Thyroid gland (tissue), 4 donors: ENCODE results near the gene ABCA2. TPM values are rescaled to one million over a fixed set of nuclear protein-coding genes. Genes with fewer than 3 reads are reported as not detected.

ENCODE experiments used
- DNase-seq, 2 donors: peaks; one replicate each; pipeline ENCODE4 v3.0.0-alpha.2; 2019
- H3K27ac ChIP-seq, 3 donors: fragments of 200-600 bp; sonication (generic); 1 replicate in 2 of 3; 2 replicates in 1 of 3; pipeline ENCODE4 v1.5.1; 2016 to 2019; ENCODE audit warnings: mild to moderate bottlenecking in 1 of 3, moderate library complexity in 1 of 3
- H3K27me3 ChIP-seq: fragments of 200-600 bp; sonication (generic); one replicate; pipeline ENCODE4 v1.5.1; 2019
- H3K36me3 ChIP-seq, 2 donors: fragments of 200-600 bp; sonication (generic); one replicate each; pipeline ENCODE4 v1.5.1; 2016 to 2019
- H3K4me1 ChIP-seq, 2 donors: fragments of 200-600 bp; sonication (generic); one replicate each; pipeline ENCODE4 v1.5.1; 2017 to 2019
- H3K4me3 ChIP-seq, 3 donors: fragments of 200-600 bp; sonication (generic); replicated peaks in 1 of 3; 1 replicate in 2 of 3; 2 replicates in 1 of 3; pipeline ENCODE4 v1.5.1; 2016; ENCODE audit warnings: mild to moderate bottlenecking in 1 of 3
- H3K9me3 ChIP-seq: fragments of 200-600 bp; sonication (generic); one replicate; pipeline ENCODE4 v1.5.1; 2017
- POLR2A ChIP-seq, 2 donors: fragments of 450-650 bp; IDR thresholded peaks; one replicate each; pipeline ENCODE4 v1.6.1; 2017; ENCODE audit warnings: antibody characterized with exemption in 2 of 2, mild to moderate bottlenecking in 2 of 2, moderate library complexity in 1 of 2
- WGBS, 2 donors: methylation state at CpG; one replicate each; pipeline ENCODE4 v1.1.5; 2017; 5-methylcytosine and 5-hydroxymethylcytosine counted together
- intact Hi-C: fragments of 100-400 bp; cut with DNase I; formaldehyde crosslinking; loops from one replicate; pipeline ENCODE4 v1.15.1; 2023
- total RNA-seq, 4 donors: library from RNA; depleted of rRNA; stranded (reverse); fragments of >200 nt; gene quantifications; one replicate each; pipeline ENCODE4 v1.2.3, GENCODE V29; 2016
- TF ChIP-seq, protein P1 (sequence below), 6 experiments: fragments of 200-600 bp in 3 of 6; fragments of 450-650 bp in 3 of 6; sonication (generic) in 3 of 6; IDR thresholded peaks; one replicate each; pipeline ENCODE4 v1.5.1; 2016 to 2019; ENCODE audit warnings: antibody characterized with exemption in 6 of 6, mild to moderate bottlenecking in 2 of 6, inconsistent platforms in 1 of 6, moderate library complexity in 1 of 6

The ABCA2 gene
- total RNA-seq, 4 donors from 2014 or later: 36.8 to 59.7 (median 50.2) TPM

DNA sequence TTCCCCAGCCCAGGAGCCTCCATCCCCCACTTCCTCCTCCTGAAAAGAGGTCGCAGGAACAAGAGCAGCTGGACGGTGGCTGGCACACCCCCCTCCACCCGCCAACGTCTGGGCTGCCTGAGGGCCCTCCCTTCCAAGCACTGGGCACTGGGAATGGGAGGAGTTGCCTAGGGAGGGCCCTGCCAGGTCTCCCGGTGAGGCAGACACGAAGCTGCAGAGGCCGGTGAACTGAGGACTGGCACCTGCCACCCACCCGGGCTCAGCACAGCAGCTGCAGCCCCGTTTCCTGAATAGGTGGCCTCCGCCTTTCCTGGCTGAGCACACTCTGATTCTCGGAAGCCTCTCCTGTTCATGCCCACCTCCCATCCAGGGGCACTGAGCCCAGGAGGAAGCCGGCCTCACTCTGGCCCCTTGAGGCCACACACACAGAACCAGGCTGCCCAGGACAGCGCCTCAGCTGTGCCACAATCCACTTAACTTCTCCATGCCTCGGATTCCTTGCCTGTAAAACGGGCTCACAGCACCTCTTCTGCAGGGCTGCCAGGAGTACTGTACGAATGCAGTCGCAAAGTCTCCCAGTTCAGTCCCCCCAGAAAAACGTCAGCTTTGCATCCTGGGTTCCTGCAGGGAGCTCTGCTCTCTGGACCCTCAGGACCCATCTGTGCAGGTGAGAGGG is 16.6 kb upstream of the ABCA2 start:
- Histone ChIP-seq H3K27me3 (peaks cover 20% of the 10 kb centered on the region), H3K36me3 (peaks cover 0 to 3% of the 10 kb centered on the region in 2 donors), H3K27ac (peak overlapping the region in 1 of 3 donors; percentile 48), H3K4me3 (peak overlapping the region in 1 of 3 donors; percentile 37), H3K9me3 (no peaks in the 10 kb centered on the region), H3K4me1 (peaks cover 6 to 19% of the 10 kb centered on the region in 2 donors)
- TF ChIP-seq POLR2A (IDR thresholded peaks at IDR 0.05): no peak
- TF ChIP-seq, protein P1, sequence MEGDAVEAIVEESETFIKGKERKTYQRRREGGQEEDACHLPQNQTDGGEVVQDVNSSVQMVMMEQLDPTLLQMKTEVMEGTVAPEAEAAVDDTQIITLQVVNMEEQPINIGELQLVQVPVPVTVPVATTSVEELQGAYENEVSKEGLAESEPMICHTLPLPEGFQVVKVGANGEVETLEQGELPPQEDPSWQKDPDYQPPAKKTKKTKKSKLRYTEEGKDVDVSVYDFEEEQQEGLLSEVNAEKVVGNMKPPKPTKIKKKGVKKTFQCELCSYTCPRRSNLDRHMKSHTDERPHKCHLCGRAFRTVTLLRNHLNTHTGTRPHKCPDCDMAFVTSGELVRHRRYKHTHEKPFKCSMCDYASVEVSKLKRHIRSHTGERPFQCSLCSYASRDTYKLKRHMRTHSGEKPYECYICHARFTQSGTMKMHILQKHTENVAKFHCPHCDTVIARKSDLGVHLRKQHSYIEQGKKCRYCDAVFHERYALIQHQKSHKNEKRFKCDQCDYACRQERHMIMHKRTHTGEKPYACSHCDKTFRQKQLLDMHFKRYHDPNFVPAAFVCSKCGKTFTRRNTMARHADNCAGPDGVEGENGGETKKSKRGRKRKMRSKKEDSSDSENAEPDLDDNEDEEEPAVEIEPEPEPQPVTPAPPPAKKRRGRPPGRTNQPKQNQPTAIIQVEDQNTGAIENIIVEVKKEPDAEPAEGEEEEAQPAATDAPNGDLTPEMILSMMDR (IDR thresholded peaks at IDR 0.05): no peak
- intact Hi-C loops: no loop called here
- WGBS, 2 donors: 45 to 63% methylated on average over 8 to 12 of the region's 18 CpGs
- no peak for DNase-seq

DNA sequence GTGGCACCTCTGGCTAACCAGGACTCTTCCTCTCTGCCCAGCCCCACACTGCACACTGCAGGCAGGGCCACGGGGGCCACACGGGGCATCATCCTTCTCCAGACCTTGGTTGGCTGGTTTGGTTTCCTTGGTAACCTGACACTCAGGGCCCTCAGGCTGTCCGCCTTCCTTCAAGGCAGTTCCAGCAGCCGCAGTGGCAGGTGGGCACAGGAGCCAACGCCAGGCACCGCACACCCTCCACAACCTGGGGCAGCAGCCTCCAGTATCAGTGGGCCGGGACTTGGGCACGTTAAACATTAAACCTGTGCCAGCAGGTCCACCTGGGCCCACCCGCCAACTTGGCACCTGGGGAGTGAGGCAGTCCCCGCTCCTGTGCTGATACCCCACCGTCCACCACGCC is 16.0 kb upstream of the ABCA2 start:
- peaks cover 0 to 8% of the 10 kb centered on the region in 2 donors for H3K36me3 ChIP-seq
- H3K4me1 ChIP-seq: peaks cover 6 to 19% of the 10 kb centered on the region in 2 donors
- no peaks in the 10 kb centered on the region for H3K9me3 ChIP-seq
- 86 to 87% methylated on average over 10 of the region's 12 CpGs for WGBS, 2 donors
- no peak for TF ChIP-seq POLR2A (IDR thresholded peaks at IDR 0.05)
- TF ChIP-seq, protein P1 (IDR thresholded peaks at IDR 0.05): no peak
- intact Hi-C loops: no loop called here
- peak overlapping the region in 1 of 3 donors; percentile 48 for H3K27ac ChIP-seq
- H3K27me3 ChIP-seq: peaks cover 15% of the 10 kb centered on the region
- H3K4me3 ChIP-seq: peak overlapping the region in 1 of 3 donors; percentile 3
- DNase-seq: no peak

DNA sequence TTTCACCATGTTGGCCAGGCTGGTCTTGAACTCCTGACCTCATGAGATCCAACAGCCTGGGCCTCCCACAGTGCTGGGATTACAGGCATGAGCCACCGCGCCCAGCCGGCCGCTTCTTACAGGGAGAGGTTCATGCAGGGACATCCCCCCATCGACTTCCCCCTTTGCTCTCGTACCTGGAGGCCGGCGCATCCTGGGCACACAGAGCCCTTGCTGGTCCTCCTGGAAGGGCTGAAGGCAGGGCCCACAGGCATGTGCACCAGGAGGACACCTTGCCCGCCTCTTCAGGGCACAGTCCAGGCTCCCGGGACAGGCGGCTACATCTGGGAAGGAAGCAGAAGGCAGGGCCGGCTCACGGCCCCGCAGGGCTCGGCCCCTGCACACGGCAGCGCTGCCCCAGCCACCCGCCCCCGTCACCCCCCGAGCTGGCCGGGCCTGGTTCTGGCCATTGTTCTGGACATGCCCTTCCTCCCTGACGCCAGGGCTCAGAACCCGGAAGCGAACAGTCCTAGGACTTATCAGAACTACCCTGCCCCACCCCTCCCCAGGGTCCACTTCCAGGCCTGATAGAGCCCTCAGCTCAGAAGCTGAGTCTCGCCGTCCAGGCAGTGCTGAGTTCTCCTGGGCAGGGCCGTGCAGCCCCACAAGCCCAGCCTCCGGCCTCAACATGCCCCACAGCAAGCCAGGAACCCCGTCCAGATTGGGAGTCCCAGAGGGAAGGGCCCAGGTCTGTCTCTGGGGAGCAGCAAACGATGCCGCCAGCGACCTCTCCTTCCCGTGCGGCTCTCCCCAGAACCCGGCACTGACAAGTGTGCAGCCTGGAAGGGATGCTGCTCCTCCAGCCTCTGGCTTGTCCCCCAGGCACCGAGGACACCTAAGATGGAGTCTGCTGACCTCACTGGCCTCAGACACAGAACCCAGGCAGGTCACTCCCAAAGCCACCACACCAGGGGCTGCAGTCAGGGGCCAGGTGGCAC is 15.0 kb upstream of the ABCA2 start:
- peak overlapping the region in 1 of 3 donors; percentile 48 for H3K27ac ChIP-seq
- H3K9me3 ChIP-seq: no peaks in the 10 kb centered on the region
- TF ChIP-seq, protein P1 (IDR thresholded peaks at IDR 0.05): no peak
- TF ChIP-seq POLR2A (IDR thresholded peaks at IDR 0.05): no peak
- peaks cover 6 to 19% of the 10 kb centered on the region in 2 donors for H3K4me1 ChIP-seq
- peaks cover 0 to 8% of the 10 kb centered on the region in 2 donors for H3K36me3 ChIP-seq
- no peak for DNase-seq
- H3K4me3 ChIP-seq: no peak overlapping the region
- 71 to 80% methylated on average over 7 to 11 of the region's 36 CpGs for WGBS, 2 donors
- H3K27me3 ChIP-seq: peaks cover 5% of the 10 kb centered on the region
- intact Hi-C loops: no loop called here

DNA sequence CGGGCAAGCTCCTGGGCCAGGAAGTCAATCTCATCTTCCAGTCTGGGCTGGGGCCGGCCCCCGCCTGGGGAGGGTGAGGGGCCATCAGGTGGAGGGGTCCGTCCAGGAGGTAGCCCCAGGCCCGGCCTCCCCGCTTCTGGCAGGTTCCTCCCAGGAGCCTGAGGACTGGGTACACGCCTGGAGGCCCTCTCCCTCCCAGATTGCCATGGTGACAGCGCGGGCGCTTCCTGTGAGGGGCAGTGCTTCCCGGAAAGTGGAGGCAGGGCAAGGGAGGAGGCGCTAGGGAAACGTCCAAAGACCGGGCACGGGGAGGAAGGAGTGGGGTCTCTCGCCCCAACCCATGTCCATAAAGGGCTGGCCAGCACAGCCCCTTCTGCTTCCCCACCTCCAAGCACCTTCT is 13.1 kb upstream of the ABCA2 start:
- no peaks in the 10 kb centered on the region for H3K9me3 ChIP-seq
- H3K4me1 ChIP-seq: peaks cover 2 to 15% of the 10 kb centered on the region in 2 donors
- intact Hi-C loops: no loop called here
- DNase-seq: no peak
- 59 to 80% methylated on average over 1 to 12 of the region's 16 CpGs for WGBS, 2 donors
- TF ChIP-seq, protein P1 (IDR thresholded peaks at IDR 0.05): no peak
- TF ChIP-seq POLR2A (IDR thresholded peaks at IDR 0.05): no peak
- no peak overlapping the region for H3K4me3 ChIP-seq
- H3K27me3 ChIP-seq: no peaks in the 10 kb centered on the region
- H3K36me3 ChIP-seq: peaks cover 0 to 8% of the 10 kb centered on the region in 2 donors
- H3K27ac ChIP-seq: no peak overlapping the region
